ENCODE data around the gene CRYBA1.

The CRYBA1 gene

DNA sequence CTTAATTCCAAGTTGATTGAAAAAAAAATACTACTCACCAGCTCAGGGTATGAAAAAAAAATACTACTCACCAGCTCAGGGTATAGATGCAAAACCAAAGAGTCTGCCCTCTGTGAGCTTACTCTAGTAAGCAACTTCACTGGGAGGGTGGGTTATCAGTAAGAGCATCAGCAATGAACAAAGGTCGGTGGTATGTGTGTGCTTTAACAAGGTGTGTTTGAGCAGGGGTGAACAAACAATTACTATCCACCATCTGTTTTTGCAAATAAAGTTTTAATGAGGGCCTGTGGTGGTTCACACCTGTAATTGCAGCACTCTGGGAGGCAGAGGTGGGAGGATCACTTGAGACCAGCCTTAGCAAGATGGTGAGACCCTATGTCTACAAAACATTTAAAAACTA lies 27.3 kb downstream of the CRYBA1 start:
- no peaks in the 10 kb centered on the region for H3K27me3 ChIP-seq (ENCODE audit: control insufficient read depth, insufficient read depth, low read length)
- H3K4me2 ChIP-seq (ENCODE audit: low read length): no peak overlapping the region
- TF ChIP-seq, protein P1, sequence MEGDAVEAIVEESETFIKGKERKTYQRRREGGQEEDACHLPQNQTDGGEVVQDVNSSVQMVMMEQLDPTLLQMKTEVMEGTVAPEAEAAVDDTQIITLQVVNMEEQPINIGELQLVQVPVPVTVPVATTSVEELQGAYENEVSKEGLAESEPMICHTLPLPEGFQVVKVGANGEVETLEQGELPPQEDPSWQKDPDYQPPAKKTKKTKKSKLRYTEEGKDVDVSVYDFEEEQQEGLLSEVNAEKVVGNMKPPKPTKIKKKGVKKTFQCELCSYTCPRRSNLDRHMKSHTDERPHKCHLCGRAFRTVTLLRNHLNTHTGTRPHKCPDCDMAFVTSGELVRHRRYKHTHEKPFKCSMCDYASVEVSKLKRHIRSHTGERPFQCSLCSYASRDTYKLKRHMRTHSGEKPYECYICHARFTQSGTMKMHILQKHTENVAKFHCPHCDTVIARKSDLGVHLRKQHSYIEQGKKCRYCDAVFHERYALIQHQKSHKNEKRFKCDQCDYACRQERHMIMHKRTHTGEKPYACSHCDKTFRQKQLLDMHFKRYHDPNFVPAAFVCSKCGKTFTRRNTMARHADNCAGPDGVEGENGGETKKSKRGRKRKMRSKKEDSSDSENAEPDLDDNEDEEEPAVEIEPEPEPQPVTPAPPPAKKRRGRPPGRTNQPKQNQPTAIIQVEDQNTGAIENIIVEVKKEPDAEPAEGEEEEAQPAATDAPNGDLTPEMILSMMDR (IDR thresholded peaks at IDR 0.05): no peak
- no peak overlapping the region for H3K9ac ChIP-seq
- no peaks in the 10 kb centered on the region for H3K36me3 ChIP-seq (ENCODE audit: control insufficient read depth, insufficient read depth, low read length)
- peaks cover 52% of the 10 kb centered on the region for H3K79me2 ChIP-seq
- no peaks in the 10 kb centered on the region for H3K9me3 ChIP-seq (ENCODE audit: control insufficient read depth, low read length)
- H3K4me1 ChIP-seq: peaks cover 11% of the 10 kb centered on the region
- no peak overlapping the region for H3K4me3 ChIP-seq (ENCODE audit: low read depth, low read length)
- no peak overlapping the region for H2AFZ ChIP-seq
- no peak overlapping the region for H3K27ac ChIP-seq

DNA sequence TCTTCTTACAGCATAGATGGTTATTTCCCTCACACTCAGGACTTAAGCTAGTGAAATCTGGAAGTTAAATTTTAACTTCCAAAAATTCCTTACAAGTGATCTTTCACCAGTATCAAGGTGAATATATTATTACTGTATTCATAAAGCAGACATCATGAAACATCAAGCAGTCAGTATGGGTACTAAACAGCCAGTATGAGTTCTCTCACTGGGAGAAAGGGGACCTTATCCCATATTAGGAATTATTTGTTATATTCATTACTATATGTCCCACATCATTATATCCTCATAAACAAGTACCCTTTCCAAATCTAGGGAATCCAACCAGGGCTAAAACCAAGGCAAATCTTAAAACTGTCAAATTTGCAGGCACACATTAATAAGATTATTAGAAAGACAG lies 32.0 kb downstream of the CRYBA1 start:
- no peaks in the 10 kb centered on the region for H3K9me3 ChIP-seq (ENCODE audit: control insufficient read depth, low read length)
- peaks cover 80% of the 10 kb centered on the region for H3K79me2 ChIP-seq
- H3K4me3 ChIP-seq (ENCODE audit: low read depth, low read length): no peak overlapping the region
- no peak overlapping the region for H3K27ac ChIP-seq
- no peak overlapping the region for H3K9ac ChIP-seq
- peaks cover 12% of the 10 kb centered on the region for H3K4me1 ChIP-seq
- H2AFZ ChIP-seq: no peak overlapping the region
- TF ChIP-seq, protein P1 (IDR thresholded peaks at IDR 0.05): no peak
- no peak overlapping the region for H3K4me2 ChIP-seq (ENCODE audit: low read length)
- no peaks in the 10 kb centered on the region for H3K27me3 ChIP-seq (ENCODE audit: control insufficient read depth, insufficient read depth, low read length)
- no peaks in the 10 kb centered on the region for H3K36me3 ChIP-seq (ENCODE audit: control insufficient read depth, insufficient read depth, low read length)

GRCh38 chr17:29279397-29280070 lies 32.9 kb downstream of the CRYBA1 start:
- Histone ChIP-seq H3K9ac (no peak overlapping the region), H3K4me3 (ENCODE audit: low read depth, low read length) (no peak overlapping the region), H3K4me2 (ENCODE audit: low read length) (no peak overlapping the region), H3K36me3 (ENCODE audit: control insufficient read depth, insufficient read depth, low read length) (no peaks in the 10 kb centered on the region), H3K4me1 (peaks cover 18% of the 10 kb centered on the region), H3K79me2 (peaks cover 79% of the 10 kb centered on the region), H3K27me3 (ENCODE audit: control insufficient read depth, insufficient read depth, low read length) (no peaks in the 10 kb centered on the region), H2AFZ (no peak overlapping the region), H3K9me3 (ENCODE audit: control insufficient read depth, low read length) (no peaks in the 10 kb centered on the region), H3K27ac (no peak overlapping the region)
- TF ChIP-seq, protein P1 (IDR thresholded peaks at IDR 0.05): no peak

- no peak overlapping the region for H3K9ac ChIP-seq
- H3K4me1 ChIP-seq: peaks cover 12% of the 10 kb centered on the region
- H3K27me3 ChIP-seq (ENCODE audit: control insufficient read depth, insufficient read depth, low read length): no peaks in the 10 kb centered on the region
- H3K79me2 ChIP-seq: peaks cover 76% of the 10 kb centered on the region
- H3K4me3 ChIP-seq (ENCODE audit: low read depth, low read length): no peak overlapping the region
- H3K4me2 ChIP-seq (ENCODE audit: low read length): no peak overlapping the region
- no peak overlapping the region for H3K27ac ChIP-seq
- no peak overlapping the region for H2AFZ ChIP-seq
- H3K36me3 ChIP-seq (ENCODE audit: control insufficient read depth, insufficient read depth, low read length): no peaks in the 10 kb centered on the region
- no peaks in the 10 kb centered on the region for H3K9me3 ChIP-seq (ENCODE audit: control insufficient read depth, low read length)
- TF ChIP-seq, protein P1 (IDR thresholded peaks at IDR 0.05): no peak
Observed at GRCh38 chr17:29283496-29283895, 36.8 kb downstream of the CRYBA1 start.

- Histone ChIP-seq H3K4me3 (ENCODE audit: low read depth, low read length) (no peak overlapping the region), H3K4me2 (ENCODE audit: low read length) (no peak overlapping the region)
Observed at GRCh38 chr17:29283961-29284360, 37.3 kb downstream of the CRYBA1 start.

More at GRCh38 chr17:29283961-29284360, 37.3 kb downstream of the CRYBA1 start:
- Histone ChIP-seq H3K27me3 (ENCODE audit: control insufficient read depth, insufficient read depth, low read length) (no peaks in the 10 kb centered on the region), H3K27ac (no peak overlapping the region), H3K36me3 (ENCODE audit: control insufficient read depth, insufficient read depth, low read length) (no peaks in the 10 kb centered on the region), H2AFZ (no peak overlapping the region), H3K79me2 (peaks cover 75% of the 10 kb centered on the region), H3K9ac (no peak overlapping the region), H3K9me3 (ENCODE audit: control insufficient read depth, low read length) (no peaks in the 10 kb centered on the region), H3K4me1 (peaks cover 13% of the 10 kb centered on the region)
- TF ChIP-seq, protein P1 (IDR thresholded peaks at IDR 0.05): no peak
